Hippocampal formation (tissue), 2 donors: ENCODE results near the gene EGF.
"Not testable (repeated sequence)": the region's sequence is repeated elsewhere in the genome, so short reads cannot be mapped to it uniquely, and the experiment has no call there.

Experiments
- DNase-seq, 2 donors: peaks; one replicate each; lab custom pipeline; 2025; lab: John Stamatoyannopoulos, UW

EGF gene

DNA sequence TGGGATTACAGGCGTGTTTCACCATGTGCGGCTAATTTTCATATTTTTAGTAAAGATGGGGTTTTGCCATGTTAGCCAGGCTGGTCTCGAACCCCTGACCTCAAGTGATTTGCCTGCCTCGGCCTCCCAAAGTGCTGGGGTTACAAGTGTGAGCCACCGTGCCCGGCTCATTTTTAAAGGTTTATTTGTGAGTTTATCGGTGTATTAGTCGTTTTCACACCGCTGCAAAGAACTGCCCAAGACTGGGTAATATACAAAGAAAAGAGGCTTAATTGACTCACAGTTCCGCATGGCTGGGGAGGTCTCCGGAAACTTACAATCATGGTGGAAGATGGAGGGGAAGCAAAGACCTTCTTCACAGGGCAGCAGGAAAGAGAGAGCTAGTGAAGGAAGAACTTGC lies 126.5 kb downstream of the EGF start:
- not testable (repeated sequence) for DNase-seq

DNA sequence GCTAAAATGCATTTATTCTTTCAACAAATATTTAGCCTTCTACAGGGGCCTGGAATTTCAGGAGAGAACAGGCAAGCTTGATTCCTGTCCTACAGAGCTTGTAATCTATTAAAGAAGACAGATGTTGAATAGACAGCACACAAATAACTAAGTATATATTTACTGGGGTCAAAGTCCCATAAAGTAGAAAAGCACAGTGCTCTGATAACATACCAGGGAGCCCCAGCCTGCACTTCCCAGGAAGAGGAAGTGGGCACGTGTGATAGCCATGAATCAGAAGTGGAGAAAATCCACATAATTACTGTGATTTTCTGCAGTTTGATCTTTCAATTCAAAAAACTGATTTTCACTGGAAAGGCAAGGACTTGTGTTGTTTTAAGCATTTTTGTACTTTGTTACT lies 129.1 kb downstream of the EGF start:
- DNase-seq, result no peak

DNA sequence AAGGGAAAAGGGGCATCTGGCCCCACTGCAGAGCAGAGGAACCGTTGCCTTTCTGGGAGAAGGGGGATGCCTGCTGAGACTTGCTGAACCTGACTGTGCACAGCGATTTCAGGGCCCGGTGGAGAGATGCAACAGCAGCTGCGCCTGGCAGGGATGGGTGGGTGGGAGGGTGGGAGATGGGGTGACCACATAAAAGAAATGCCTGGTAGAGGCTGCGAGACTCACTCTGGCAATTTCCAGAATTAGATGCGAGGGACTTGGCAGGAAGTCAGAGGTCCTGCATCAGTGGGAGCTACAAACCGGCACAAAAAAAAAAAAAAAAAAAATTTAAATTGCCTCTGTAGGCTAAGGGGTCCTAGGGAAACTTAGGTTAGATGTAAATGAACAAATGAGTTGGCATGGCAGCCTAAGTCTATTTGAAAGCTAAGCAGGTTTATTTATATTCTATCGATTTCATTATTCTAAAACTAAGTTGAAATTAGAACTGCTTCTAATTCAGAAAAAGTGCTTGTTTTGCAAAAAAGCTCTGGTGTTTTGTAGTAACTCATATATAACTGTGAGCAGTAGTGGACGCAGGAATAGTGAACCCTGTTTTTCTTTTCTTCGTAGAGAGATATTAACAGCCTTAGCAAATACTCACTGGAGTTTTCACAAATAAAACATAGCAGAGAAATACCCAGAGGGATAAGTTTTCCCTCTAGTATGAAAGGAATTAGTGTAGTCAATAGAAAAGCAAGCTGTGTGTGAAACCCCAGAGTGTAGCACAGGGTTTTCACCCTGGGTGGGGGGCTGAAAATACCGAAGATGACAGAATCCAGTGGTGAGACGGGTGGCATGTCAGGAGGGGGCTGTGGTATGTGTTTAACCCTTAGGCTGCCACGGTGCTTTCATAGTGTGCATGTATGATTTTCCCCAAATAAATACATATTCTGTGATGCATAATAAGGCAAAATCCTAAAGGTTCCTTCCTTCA lies 130.1 kb downstream of the EGF start:
- no peak for DNase-seq

DNA sequence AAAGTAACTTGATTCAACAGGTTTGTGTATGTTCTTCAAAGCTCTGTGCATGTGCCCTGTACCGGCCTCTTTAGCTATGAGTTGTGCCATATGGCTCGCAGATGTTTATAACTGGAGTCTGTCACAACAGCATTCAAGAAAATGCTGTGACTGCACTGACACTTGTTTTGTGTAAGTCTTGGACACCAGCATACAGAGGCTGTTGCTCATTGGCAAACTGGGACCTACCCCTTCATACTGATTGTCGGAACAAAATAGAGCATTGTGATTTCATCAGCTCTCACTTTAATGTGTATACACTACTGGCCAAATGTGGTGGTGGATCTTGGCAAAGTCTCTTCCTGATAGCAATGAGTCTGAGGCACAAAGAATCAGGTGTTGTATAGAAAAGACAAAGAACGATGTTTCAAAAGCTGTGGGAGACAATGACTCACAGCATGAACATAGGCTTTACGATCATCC lies 133.9 kb downstream of the EGF start:
- peak; percentile 4 to 41 for DNase-seq

DNA sequence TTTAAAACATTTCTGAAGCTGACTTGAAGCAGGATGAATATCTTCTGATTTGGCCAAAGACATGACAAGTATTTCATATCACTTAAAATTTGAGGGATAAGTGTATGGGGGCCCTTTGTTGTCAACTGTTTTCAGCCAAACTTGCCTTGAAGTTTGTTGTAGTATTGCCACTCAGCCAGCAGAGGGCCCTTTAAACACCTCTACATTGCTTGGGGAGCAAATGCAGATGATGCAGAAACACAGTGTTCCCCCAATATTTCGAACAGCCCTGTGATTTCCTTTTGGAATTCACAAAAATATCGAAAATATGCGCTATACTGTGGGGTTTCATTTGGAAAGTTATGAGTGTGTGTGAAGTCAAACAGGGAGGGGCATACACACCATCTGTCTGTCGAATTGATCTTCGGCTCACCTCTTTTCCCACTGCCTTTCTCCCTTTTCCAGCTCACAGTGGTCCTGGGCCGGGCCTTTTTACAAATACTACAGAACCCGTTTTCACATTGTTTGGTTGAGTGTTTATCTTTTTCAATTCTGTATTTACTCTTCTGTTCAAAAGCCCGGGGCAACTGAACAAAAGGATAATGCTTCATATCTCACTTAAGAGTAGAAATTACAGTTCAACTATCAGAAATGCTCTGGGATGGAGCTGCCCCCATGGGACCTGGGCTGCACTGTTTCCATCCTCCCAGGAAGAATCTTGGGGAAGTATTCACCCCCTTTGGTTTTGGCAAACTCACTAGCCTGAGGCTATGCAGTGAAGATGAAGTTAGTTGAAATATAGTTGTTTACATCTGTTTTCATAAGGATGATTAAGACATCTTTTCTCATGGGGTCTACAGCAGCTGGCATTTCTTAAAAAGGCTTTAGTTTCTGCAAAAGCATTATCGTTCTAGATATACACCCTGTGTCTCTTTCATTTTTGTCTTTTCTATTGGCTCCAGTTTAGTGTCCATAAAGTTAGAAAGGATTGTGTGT lies 137.6 kb downstream of the EGF start:
- DNase-seq, result peak; percentile 35 to 40

DNA sequence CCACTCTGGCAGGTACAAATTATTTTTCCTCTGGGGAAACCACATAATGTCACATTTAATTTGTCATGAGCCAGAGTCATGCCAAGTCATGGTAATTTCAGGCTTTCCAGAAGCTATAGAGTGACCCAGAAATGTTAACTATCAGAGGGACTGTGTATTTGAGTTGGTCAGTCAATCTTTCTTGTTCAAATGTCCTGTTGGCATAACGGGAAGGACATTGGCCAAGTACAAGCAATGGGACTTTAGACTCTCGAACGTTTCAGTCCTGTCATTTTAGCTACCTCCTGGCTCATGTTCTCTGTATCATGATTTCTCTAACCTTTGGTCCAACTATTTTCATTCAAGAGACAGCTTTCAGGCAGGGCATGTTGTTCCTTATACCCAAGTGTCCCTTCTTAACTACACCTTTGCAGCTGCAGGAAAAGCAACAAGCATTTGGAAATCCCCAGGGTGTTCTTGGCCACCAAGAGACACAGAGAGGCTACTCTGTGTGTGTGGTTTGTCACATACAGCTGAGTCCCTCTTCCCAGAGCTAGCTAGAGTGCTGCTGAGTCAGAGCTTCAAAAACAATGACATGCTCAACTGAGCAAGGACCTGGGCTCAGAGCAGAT lies 142.6 kb downstream of the EGF start:
- peak in 1 of 2 donors; percentile 49 for DNase-seq

DNA sequence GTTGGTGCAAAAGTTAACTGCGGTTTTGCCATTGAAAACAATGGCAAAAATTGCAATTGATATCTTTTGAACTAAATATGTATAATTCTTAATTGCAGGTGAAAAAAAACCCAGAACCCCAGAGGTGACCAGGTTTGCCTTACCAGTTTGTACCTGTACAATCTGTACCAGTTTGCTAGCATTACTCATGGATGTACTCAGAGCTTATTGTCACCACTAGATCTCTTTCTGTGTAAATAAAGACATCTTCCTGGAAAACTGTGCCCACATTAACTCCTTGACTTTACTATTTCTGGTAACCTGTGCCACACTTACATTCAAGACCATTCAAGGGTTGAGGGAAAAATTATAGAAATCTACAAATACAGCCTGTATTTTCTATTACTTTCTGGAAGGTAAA lies 146.0 kb downstream of the EGF start:
- DNase-seq, result no peak

DNA sequence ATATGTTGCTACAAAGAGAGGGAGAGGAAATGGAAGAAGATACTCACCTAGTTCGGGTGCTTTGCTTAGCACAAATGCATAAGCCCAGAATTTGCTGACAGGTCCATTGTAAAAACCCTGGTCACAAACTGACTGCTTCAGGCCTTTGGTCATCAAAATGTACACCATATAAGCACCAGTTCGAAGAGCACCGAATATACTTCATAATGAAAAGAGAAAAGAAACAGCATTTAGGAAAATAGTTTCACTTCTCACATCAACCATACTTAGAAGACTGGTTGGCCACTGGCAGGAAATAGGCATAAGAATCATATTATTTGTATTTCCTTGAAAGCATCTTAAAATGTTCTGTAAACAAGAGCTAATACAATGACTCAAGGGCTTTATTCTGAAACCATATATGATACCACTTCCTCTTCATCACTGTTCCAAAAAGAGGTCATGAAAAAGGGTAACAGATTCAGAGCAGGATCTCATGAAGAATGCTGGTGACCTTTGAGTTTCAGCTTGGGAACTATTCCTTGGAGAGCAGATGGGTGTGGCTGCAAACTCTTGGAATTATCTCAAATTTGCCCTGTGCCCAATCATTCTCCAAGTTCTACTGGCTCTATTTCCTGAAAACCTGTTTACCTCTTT lies 147.0 kb downstream of the EGF start:
- DNase-seq, result no peak

DNA sequence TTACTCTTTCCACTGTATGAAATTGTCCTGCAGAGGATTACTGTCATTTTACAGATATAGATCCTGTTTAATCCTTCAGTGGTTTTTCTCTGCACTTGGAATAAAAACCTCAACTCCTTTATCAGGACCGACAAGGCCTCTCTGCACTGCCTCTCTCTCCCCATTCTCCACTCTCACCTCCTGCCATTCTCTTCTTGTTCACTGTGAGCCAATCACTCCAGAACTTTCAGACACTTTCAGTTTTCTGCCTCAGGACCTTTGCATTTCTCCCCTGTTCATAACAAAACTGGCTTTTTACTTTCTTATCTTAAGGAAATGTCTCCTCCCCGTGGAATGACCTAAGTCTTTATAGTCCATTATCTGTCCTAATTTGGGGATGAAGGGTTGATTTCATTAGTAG lies 148.4 kb downstream of the EGF start:
- no peak for DNase-seq
